ENCODE results near the gene CCDC86. TPM values are rescaled to one million over a fixed set of nuclear protein-coding genes. Genes with fewer than 3 reads are reported as not detected.

Gene CCDC86
- total RNA-seq, 1 experiment from 2014 or later = 11.4 TPM

DNA sequence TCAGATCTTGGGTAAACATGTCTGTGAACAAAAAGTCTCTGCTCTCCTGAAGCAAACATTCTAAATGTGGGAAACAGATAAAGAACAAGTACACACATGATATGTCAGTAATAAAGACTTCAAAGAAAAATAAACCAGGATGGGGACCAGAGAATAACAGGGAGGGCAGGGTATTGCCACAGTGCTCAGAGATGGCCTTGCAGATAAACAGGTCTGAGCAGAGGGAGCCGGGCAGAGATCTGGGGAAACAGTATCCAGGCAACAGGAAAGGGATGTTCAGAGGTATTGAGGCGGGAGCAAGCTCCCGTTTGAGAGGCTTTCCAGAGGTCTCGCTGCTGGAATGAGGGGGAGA is 2.9 kb downstream of the CCDC86 start:
- H3K27me3 ChIP-seq = no peaks in the 10 kb centered on the region
- peaks cover 42% of the 10 kb centered on the region for H3K36me3 ChIP-seq
- no peak for DNase-seq
- H3K9me3 ChIP-seq = no peaks in the 10 kb centered on the region
- no peak overlapping the region; the same call in 1 of the 2 replicates for H3K4me3 ChIP-seq

DNA sequence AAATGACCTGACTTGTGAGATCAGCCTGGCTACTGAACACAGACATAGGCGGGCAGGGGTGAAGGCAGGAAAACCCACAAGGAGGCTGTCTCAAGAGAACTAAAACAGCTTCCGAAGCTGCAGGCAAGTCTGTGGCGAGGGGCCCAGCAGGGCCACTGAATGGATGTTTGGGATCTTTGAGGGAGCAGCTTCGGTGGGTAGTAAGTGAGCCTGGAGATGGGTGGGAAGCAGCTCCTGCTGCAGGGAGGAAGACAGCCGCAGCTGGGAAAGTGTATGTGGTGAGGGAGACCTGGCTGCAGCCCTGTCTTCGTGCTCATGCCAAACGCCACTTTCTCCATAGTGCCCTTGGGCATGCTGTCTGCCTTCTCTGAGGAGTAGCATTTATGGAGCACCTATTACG is 3.4 kb downstream of the CCDC86 start:
- H3K27me3 ChIP-seq = no peaks in the 10 kb centered on the region
- no peak overlapping the region for H3K4me3 ChIP-seq
- H3K36me3 ChIP-seq = peaks cover 42% of the 10 kb centered on the region
- H3K9me3 ChIP-seq = no peaks in the 10 kb centered on the region
- DNase-seq = no peak

DNA sequence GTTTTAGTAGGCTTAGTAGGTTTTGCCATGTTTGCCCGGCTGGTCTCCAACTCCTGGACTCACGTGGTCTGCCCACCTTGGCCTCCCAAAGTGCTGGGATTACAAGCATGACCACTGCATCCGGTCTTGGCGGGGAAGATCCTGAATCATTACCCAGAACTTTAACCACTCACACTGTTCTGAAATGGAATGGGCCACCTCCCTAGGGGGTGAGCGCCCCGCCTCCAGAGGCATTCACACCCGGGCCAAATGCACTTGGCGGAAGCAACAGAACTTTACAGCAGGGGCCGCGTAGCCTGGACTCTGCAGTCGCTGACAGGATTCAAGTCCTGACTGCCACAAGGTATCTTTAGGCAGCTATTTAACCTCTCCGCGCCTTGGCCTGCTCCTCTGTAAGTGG is 5.4 kb downstream of the CCDC86 start:
- H3K36me3 ChIP-seq = peaks cover 40% of the 10 kb centered on the region
- no peak for DNase-seq

DNA sequence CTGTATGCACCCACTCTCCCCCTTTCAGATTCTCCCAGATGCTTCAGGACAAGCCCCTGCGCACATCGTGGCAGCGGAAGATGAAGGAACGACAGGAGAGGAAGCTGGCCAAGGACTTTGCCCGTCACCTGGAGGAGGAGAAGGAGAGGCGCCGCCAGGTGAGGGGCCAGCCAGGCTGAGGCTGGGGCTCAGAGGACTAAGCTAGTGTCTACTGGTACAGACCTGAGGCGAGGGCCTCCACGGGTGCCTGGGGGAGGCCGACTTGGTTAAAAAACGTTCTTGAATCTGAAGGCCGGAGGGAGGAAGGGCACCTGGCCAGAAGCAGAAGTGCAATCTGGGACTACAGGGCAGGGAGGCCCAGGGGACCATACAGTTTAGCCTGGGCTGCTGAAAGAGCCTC is 6.0 kb downstream of the CCDC86 start:
- no peaks in the 10 kb centered on the region for H3K9me3 ChIP-seq
- peaks cover 40% of the 10 kb centered on the region for H3K36me3 ChIP-seq
- H3K27me3 ChIP-seq = no peaks in the 10 kb centered on the region
- no peak for DNase-seq
- no peak overlapping the region for H3K4me3 ChIP-seq

More for the DNA sequence above, 5.4 kb downstream of the CCDC86 start:
- H3K27me3 ChIP-seq = no peaks in the 10 kb centered on the region
- H3K4me3 ChIP-seq = no peak overlapping the region
- H3K9me3 ChIP-seq = no peaks in the 10 kb centered on the region

DNA sequence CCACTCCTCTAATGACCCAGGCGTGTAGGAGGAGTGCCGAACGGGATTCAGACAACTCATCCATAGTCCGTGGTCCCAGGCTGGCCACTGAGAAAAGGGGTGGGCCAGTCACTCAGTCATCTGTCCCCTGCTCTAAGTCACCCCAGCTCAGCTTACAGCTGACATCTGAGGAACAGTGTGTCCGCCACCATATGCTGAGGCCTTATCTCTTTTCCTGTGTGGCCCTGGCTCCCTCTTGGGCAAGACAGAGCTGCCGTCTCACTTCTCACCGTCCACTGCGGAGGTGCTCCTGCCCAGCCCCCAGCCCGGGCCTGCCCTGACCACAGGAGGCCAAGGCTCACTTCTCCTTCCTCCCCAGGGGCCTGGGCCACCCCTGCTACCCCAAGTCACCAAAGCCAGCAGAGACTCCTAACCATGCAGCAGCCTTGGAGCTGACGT is 6.8 kb downstream of the CCDC86 start:
- no peak for DNase-seq
- Histone ChIP-seq H3K9me3 (no peaks in the 10 kb centered on the region), H3K27me3 (no peaks in the 10 kb centered on the region), H3K36me3 (peaks cover 40% of the 10 kb centered on the region), H3K4me3 (no peak overlapping the region)

DNA sequence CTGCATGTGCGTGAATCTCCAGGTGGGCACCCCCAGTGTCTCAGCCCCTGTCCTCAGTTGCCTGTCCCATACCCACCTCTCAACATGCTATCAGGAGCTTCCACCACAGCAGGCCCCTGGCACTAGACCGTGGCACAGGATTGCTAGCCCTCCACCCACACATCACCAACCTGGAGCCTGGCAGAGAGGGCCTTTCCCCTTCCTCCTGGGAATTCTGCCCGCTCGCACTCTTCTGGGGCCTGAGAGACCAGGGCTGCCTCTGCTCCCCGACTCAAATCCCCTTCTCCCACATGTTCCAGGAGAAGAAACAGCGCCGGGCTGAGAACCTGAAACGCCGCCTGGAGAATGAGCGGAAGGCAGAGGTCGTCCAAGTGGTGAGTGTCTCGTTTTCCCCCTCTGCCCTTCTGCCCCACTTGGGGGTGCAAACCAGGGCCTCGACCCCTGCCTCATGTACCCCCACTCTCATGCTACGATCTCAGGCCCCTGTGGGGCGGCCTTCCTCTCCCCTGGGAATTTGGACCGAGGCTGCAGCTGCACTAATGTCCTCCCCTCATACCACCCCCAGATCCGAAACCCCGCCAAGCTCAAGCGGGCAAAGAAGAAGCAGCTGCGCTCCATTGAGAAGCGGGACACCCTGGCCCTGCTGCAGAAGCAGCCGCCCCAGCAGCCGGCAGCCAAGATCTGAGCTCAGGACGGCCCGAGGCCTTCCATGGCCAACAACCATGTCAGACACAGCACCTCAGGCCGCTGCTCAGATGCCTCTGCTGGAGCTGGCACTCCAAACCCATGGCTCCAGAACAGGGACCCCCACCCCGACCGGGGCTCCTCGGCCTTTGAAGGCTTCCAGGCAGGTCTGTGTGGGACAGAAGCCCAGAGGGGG is 8.0 kb downstream of the CCDC86 start:
- Histone ChIP-seq H3K4me3 (no peak overlapping the region), H3K27me3 (no peaks in the 10 kb centered on the region), H3K36me3 (peaks cover 33% of the 10 kb centered on the region), H3K9me3 (no peaks in the 10 kb centered on the region)
- no peak for DNase-seq

DNA sequence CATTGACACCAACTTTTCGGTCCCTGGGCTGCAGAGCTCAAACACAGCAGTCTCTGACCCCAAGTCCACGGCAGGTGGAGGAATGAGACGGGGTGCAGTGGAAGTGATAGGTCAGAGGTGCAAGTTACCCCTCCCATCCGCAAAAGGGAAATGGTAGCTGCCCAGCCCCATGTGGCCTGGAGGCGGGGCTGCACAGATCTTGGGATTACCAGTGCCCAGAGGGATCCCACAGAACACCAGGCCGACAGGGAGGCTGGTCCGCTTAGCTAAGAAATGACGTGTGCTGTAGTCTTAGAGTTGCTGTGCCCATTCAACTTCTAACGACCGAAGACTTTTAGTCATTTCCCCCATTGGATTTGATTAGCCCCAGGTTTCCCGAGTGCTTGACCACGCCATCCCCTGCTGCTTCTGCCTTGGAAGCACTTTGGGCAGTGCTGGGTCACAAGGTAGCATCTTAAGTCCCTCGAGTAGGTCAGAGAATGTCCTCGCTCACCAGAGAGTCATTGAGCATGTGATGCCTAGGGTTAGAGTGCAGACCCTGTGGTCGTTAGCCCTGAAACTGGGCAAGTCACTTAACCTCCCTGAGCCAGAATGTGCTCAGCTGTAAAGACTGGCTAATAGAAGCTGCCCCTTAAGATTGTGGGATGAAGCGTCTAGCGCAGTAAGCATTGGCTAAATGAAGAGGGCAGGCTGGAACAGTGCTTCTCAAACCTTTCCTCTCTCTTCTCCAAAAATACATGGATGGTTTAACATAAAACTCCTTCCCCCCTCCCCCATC is 9.6 kb downstream of the CCDC86 start:
- no peak for DNase-seq
- Histone ChIP-seq H3K36me3 (peaks cover 25% of the 10 kb centered on the region), H3K9me3 (no peaks in the 10 kb centered on the region), H3K27me3 (no peaks in the 10 kb centered on the region), H3K4me3 (no peak overlapping the region)

DNA sequence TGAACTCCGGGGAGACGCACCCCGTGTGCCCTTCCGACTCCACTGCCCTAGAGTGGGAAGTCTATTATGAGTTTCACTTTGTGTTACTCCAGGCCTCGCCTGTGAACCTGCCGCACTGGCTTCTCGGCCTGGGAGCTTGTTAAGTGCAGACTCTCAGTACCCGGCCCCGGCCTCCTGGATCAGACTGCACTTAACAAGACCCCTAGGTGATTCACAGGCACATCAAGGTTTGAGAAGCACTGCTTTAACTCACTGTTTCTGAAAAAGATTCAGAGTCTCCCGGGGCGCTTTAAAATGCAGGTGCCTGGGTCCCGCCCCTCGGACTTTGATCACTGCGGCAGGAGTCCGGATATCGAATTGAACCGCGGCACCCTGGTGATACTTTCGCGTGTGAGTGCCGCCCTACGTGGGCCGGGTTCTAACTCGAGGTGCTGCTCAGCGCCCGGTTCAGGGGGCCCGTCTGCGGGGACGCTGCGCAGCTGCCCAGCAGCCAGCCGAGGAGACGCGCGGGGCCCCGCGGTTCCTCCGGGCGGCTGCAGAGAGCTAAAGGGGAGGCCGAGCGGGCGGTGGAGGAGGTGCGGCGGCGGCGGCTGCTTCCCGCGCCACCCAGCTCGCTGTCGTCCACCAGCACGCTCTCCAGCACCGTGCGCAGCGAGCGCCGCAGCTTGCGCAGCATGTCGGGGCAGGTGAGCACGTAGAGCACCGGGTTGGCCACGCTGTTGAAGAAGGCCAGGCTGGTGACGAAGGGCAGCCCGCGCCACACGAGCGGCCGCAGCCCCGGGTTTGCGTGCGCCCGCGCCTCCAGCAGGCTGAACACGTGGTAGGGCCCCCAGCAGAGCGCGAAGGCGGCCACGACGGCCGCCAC is 10.4 kb downstream of the CCDC86 start:
- no peaks in the 10 kb centered on the region for H3K9me3 ChIP-seq
- H3K27me3 ChIP-seq = no peaks in the 10 kb centered on the region
- no peak for DNase-seq
- no peak overlapping the region for H3K4me3 ChIP-seq
- peaks cover 23% of the 10 kb centered on the region for H3K36me3 ChIP-seq

DNA sequence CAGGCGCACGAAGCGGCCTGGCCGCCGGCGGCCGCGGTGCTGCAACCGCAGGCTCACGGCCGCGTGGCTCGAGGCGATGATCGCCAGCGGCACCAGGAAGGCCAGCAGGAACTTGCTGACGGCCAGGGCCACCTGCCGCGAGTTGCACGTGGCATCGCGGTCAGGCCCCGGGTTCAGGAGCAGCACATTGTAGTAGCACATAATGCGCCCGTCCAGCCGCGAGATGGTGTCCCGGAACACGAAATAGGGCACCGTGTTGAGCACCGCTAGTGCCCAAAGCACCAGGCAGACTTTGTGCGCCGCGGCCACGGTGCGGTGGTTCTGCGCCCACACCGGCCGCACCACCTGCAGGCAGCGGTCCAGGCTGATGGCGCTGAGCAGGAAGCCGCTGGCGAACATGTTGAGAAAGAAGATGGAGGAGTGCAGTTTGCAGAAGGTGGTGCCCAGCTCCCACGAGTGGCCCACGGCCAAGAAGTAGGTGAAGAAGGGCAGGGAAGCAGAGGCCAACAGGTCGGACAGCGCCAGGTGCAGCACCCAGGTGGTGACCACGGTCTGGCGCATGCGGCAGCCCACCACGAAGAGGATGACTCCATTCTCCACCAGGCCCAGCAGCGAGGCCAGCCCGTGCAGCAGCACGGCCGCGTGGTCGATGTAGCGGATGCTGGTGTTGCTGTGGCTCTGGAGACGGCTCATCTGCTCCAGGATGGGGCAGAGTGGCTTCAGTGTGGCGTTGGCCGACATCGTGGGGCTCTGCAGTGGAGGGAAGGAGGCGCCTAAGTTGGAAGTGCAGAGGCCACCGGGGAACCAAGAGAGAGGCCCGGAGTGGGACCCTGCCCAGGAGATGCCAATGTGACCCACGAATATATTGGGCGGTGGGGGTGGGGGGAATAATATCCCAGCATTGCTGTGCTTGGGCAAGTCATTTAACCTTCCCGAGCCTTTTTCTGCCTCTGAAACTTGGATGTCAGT is 11.4 kb downstream of the CCDC86 start:
- Histone ChIP-seq H3K27me3 (no peaks in the 10 kb centered on the region), H3K9me3 (no peaks in the 10 kb centered on the region), H3K4me3 (no peak overlapping the region), H3K36me3 (peaks cover 14% of the 10 kb centered on the region)
- DNase-seq = no peak

DNA sequence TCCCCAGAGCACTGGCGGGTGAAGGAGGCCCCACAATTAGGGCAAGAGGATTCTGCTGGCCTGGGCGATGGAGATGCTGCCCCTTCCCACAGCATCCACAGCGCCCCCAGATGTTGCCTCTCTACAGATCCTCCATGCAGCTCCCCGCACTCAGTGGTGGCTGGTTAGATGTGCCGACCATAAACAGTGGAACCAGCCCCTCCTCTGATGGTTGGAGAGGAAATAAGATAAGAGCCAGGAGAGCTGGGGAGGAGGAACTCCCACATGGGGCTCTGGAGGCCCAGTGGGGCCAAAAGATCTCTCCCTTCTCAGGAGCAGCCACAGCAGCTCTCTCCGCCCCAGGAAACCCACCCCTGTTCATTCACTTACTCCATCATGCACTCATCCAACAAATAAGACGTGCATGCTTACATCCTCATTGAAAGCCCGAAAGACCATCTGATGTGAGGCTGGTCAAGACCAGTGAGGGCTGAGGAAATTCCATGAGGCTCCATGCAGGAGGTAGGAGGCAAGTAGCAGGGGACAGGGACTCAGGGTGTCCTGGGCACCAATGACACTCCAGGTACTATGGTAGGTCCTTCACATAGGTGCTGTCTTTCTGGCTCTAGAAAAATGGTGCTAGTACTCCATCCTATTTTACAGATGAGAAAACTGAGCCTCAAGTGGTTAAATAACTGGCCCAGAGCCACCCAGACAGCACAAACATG is 12.4 kb downstream of the CCDC86 start:
- no peaks in the 10 kb centered on the region for H3K9me3 ChIP-seq
- H3K4me3 ChIP-seq = no peak overlapping the region

DNA sequence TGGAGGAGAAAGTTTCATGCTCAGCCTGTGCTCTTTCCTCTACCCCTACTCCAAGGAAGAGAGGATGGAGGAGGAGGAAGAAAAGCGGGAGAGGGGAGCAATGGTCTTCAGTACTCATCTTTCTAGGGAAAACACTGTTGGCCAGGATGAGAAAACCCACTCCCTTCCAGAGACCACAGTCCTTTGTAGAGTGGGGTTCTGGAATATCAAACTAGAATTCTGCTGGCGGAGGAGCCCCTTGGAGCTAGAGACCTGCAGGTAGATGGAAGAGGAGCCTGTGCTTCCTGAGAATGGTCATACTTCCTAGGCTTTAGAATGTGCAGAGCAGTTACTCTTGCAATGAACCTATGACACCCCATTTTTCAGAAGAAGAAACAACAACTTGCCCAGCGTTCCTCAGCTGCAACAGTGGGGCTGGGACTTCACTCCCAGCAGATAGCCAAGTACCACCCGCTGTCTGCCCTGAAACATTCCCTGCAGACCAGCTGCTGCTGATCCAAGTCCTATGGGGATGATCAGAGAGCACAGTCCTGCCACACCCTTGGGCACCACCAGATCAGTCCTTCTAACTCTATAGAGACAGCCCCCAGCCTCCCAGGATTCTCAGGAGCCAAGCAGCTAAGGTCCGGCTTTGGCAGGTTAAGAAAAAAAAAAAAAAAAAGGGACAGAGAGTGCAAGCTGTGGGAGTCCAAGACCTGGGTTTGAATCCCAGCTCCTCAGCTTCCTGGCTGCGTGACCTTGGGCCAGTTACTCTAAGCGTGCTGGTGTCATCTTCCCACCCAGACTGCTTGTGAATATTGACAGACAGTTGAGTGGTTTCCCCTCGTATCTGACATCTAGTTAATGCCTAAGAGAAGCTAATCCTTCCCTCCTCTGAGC is 13.2 kb downstream of the CCDC86 start:
- no peak for DNase-seq
- Histone ChIP-seq H3K36me3 (no peaks in the 10 kb centered on the region; the same call in 1 of the 2 replicates), H3K4me3 (no peak overlapping the region), H3K27me3 (no peaks in the 10 kb centered on the region), H3K9me3 (no peaks in the 10 kb centered on the region)

More for the DNA sequence above, 12.4 kb downstream of the CCDC86 start:
- H3K36me3 ChIP-seq = peaks cover 4% of the 10 kb centered on the region
- no peak for DNase-seq
- H3K27me3 ChIP-seq = no peaks in the 10 kb centered on the region

DNA sequence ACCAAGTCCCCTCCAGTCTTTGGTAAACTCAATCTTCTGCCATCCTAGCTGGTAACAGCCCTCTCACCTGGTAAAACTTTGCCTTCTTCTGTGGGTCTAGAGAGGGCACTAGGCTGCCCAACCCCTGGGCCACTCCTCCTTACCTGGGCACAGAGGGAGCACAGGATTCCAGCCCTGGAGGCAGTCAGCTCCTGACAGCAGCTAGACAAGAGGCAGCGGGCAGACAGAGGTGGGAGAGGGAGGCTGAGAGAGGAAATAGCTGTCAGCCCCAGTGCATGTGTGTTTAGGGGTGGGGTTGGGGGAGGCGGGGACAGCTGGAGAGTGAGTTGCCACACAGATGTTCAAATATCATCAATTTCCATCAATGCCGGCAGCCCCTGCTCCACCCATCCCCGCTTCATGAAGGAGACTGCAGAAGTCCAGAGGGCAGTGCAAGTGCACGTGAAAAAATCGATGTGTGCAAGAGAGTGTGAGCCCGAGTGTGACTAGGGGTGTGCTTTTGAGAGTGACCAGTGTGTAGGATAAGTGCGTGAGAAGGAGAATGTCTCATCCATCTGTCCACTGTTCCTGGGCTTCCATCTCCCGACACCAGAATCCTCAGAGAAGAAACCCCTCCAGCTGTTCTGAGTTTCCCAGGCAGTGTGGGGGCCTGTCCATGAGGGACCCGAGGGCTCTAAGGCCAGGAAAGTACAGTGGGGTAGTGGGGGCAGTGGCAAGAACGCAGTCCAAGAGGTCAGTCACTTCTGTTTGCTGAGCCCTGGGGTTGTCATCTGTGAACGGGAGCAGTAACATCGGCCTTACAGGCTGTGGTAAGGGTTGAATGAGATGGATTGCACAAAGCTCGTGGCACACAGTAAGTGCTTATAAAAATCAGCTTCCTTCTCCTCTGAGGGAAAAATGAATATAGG is 14.1 kb downstream of the CCDC86 start, which contains the start of gene PTGDR2:
PTGDR2 (minus strand) TSS at position 225 of the 908 bp plus-strand sequence. CDS start 2,228 bp downstream, outside the sequence.
- DNase-seq = no peak
- no peak within 1 kb of the TSS for H3K4me3 ChIP-seq
- no peaks in the 10 kb centered on the region for H3K27me3 ChIP-seq
- no peaks in the 10 kb centered on the region for H3K9me3 ChIP-seq
- no peaks in the 10 kb centered on the region; the same call in 1 of the 2 replicates for H3K36me3 ChIP-seq

DNA sequence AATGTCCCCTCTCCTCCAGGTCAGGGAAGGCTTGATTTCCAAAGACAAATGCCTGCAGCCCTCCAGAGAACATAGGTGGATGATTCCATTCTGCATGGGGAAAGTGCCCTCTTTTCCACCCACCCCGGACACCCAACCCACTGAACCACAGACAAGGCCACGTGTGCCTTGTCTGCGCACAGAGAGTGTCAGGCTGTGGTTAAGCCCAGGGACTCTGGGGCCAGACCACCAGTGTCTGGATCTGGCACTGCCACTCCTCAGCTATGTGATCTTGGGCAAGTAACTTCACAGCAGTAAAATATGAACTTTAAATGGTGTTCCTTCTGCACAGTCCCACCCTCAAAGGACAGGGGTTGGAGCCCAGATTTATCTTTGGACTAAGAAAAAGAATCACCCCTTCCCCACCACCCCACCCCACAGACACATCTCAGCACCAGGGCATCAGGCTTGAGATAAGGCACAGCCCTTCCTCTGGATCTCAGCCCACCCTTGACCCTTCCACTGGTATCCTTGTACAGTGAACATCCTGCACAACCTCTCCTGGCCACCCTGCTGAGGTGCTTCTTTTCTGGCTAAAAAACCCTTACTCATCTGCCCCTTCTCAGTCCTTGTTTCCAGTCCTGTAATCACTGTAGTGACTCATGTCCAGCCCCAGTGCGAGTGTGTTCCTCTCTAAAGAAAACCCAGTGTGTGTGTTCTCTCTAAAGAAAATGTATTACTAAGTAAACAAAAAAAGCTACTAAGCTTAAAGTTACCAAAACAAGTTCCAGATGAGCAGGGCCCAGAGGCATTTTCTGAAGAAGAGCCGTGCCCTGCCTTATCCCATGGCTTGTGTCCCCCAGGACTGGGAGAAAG is 15.7 kb downstream of the CCDC86 start:
- no peaks in the 10 kb centered on the region for H3K9me3 ChIP-seq
- H3K4me3 ChIP-seq = no peak overlapping the region
- peak; percentile 58 for DNase-seq
- no peaks in the 10 kb centered on the region for H3K36me3 ChIP-seq
- no peaks in the 10 kb centered on the region for H3K27me3 ChIP-seq
